ENCODE results near the gene JAML.

Gene JAML

GRCh38 chr11:118215262-118215661, 9.5 kb downstream of the JAML start:
- no peak for DNase-seq

GRCh38 chr11:118214210-118214914, 10.4 kb downstream of the JAML start:
- DNase-seq: no peak

GRCh38 chr11:118213781-118214180, 11.0 kb downstream of the JAML start:
- DNase-seq: no peak

- DNase-seq: no peak
Measured at GRCh38 chr11:118213201-118213600, 11.6 kb downstream of the JAML start.

GRCh38 chr11:118212781-118213191, 12.0 kb downstream of the JAML start:
- no peak for DNase-seq

GRCh38 chr11:118212131-118212725, 12.6 kb downstream of the JAML start:
- no peak for DNase-seq

GRCh38 chr11:118211006-118211405, 13.8 kb downstream of the JAML start:
- no peak for DNase-seq

GRCh38 chr11:118210323-118210722, 14.5 kb downstream of the JAML start:
- DNase-seq: no peak

GRCh38 chr11:118209033-118209432, 15.8 kb downstream of the JAML start:
- DNase-seq: no peak

- DNase-seq: no peak
Measured at GRCh38 chr11:118207079-118207478, 17.7 kb downstream of the JAML start.

GRCh38 chr11:118206391-118207031, 18.3 kb downstream of the JAML start:
- no peak for DNase-seq

- DNase-seq: no peak
Measured at GRCh38 chr11:118205606-118206378, 19.0 kb downstream of the JAML start.

- no peak for DNase-seq
Measured at GRCh38 chr11:118202599-118203422, 22.0 kb downstream of the JAML start.

GRCh38 chr11:118201966-118202365, 22.8 kb downstream of the JAML start:
- DNase-seq: no peak

- DNase-seq: no peak
Measured at GRCh38 chr11:118200901-118201680, 23.7 kb downstream of the JAML start.

- no peak for DNase-seq
Measured at GRCh38 chr11:118200497-118200896, 24.3 kb downstream of the JAML start.

GRCh38 chr11:118199135-118199534, 25.7 kb downstream of the JAML start:
- no peak for DNase-seq

GRCh38 chr11:118198370-118198769, 26.4 kb downstream of the JAML start:
- DNase-seq: no peak

GRCh38 chr11:118194835-118195627, 29.8 kb downstream of the JAML start:
- DNase-seq: no peak

GRCh38 chr11:118193910-118194566, 30.8 kb downstream of the JAML start:
- DNase-seq: no peak
